Activated T-cell treated with anti-CD3 and anti-CD28 coated beads, Interleukin-2, amount 50 U/mL, for 48 hours (primary cell): Measurements from ENCODE around the gene CT45A1.
"Not testable (repeated sequence)": the region's sequence is repeated elsewhere in the genome, so short reads cannot be mapped to it uniquely, and the experiment has no call there.

Experiments
- DNase-seq, 2 experiments: peaks; one replicate each; pipeline ENCODE4 v3.0.0-alpha.2; 2020

CT45A1 gene, protein sequence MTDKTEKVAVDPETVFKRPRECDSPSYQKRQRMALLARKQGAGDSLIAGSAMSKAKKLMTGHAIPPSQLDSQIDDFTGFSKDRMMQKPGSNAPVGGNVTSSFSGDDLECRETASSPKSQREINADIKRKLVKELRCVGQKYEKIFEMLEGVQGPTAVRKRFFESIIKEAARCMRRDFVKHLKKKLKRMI

DNA sequence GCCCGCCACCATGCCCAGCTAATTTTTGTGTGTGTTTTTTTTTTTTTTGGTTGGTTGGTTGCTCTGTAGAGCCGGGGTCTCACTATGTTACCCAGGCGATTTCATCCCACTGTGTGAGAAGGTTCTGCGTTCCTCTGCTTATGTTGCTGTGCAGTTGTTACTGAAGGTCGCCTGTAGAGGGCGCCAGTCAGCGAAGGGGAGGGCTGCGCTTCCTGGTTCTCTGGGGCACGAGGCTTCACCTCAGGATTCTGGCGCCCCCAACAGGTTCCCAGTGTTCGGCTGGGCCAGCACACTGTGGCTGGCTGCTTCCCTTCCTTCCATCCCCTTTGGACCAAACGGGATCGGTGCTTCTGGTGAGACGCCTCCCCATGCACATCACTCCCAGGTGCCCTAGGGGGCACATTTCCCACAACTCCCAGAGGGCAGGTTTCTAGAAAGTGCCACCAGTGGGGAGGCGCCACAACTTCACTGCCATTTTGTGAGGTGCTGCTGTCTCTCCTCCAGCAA is at the start of gene CT45A1:
Gene CT45A1, plus strand, starts transcription at position 457 of the 507 bp plus-strand sequence. CDS start 5,302 bp downstream, outside the sequence.
- peak; percentile 62 to 65 for DNase-seq

DNA sequence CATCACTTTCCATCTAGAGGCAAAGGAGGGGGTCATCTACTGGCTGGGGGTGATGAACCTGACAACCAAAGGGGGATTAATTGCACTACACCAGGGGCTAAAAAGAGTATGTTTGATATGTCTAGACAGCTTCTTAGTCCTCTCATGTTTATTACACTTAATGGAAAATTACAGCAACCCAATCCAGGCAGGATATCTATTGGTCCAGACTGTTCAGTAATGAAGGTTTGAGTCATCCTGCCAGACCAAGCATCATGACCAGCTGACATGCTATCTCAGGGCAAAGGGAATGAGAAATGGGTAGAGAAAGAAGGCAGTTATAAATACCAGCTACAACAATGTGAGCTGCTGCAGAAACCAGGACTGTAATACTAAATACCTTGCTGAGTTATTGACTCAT is 40.5 kb upstream of the CT45A1 start:
- DNase-seq, result not testable (repeated sequence)

DNA sequence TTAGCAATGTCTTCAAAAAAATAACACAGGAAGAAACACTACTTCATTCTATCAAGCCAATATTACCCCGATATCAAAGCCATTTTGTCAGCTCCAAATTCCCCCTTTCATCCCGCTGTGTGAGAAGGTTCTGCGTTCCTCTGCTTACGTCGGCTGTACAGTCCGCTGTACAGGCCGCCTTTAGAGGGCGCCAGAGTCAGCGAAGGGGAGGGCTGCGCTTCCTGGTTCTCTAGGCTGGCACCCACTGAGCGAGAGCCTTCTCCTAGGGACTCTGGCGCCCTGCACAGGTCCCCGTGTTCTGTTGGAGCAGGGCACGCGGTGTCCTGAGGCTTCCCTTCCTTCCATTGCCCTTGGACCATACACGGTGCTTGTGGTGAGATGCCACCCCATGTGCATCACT is 25.3 kb upstream of the CT45A1 start:
- peak; percentile 23 to 29 for DNase-seq

DNA sequence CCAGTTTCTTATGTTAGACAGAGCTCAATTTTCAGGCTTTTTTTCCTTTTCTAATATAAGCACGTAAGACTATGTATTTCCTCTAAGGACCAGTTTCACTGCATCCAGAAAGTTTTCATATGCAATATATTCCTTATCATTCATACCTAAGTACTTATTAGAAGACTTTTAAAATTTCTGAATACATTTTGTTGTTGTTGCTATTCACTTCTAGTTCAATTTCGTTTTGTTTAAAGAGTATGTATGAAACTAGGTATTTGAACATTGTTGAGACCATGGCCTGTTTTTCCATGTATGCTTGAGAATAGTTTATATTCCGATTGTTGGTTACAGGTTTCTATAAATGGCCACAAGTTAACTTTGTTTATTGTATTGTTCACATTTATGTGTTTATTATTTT is 18.0 kb upstream of the CT45A1 start:
- no peak for DNase-seq

DNA sequence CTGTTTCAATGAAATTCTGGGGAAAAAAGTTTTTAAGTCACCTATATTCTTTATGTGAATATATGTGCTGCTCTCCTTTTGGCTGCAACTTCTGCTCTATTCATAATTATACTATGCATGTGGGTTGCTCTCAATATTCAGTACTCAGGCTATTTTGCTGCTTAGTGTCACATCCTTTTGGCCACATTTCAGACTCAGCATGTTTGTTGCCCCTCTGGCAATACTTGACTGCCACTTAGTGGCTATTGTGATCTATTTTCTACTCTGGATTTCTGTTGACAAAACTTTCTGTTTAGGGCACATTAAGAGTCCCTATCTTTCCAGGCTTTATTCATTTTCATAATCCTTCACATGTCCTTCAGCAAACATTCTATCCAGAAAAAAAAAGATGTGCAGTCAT is 15.8 kb upstream of the CT45A1 start:
- no peak for DNase-seq

DNA sequence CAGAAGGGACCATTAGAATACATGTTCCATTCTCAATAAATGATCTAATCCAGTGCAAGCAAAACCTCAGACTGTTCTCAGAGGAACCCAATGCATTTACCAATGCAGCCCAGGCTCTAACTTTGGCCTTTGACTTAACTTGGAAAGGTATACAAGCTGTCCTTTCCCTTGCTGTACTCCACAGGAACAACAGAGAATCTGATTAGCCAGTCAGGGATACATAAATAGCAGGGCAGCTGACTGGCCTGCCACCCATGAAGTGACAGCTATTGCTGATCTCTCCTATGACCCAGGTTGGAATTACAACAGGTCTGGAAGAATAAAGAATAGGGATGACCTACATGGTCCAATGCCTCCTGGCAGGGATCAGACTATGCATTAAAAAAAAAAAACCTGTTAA is 14.5 kb upstream of the CT45A1 start:
- DNase-seq, result no peak

DNA sequence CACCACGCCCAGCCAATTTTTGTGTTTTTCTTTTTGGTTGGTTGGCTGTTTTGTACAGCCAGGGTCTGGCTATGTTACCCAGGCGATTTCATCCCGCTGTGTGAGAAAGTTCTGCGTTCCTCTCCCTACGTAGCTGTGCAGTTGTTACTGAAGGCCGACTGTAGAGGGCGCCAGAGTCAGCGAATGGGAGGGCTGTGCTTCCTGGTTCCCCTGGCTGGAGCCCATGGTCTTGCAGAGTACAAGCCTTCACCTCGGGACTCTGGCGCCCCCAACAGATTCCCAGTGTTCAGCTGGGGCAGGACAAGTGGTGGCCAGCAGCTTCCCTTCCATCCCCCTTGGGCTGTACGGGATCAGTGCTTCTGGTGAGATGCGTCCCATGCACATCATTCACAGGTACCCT is 5.6 kb upstream of the CT45A1 start:
- DNase-seq, result peak; percentile 57 to 65

DNA sequence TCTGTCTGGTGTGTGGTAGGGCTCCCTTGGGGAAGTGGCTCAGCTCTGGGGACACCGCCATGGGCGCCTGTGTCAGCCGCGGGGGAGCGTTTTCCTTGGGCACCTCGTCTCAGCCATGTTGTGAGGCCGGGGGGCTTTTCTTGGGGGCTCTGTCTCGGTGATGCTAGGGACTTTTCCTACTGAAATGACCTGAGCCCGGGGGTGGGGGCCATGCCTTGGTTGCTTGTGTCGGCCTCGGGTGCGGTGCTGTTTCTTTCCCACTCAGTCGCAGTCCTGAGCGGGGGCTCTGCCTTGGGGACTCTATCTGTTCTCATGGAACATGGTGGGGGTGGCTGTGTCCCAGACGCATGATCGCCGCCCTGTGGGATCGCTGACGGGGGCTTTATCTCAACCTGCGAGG is 356 bp downstream of the CT45A1 start:
- no peak for DNase-seq

DNA sequence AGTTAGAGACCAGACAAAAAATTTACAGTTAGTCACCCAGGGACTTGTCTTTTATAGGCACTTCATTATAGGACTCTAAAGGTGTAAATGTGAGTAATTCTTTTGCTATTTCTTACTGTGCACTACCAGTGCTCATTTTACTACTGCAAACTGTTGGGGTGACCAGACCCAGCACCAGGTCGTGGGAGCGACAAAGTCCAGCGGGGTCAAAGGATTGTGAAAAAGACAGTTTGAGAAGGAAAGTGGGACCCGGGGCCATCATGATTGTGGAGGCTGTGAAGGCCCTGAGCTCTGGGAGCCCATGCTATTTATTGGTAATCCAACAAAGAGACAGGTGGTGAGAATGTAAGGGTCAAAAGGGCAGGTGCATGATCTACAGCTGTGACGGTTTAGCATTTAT is 21.2 kb downstream of the CT45A1 start:
- not testable (repeated sequence) for DNase-seq

DNA sequence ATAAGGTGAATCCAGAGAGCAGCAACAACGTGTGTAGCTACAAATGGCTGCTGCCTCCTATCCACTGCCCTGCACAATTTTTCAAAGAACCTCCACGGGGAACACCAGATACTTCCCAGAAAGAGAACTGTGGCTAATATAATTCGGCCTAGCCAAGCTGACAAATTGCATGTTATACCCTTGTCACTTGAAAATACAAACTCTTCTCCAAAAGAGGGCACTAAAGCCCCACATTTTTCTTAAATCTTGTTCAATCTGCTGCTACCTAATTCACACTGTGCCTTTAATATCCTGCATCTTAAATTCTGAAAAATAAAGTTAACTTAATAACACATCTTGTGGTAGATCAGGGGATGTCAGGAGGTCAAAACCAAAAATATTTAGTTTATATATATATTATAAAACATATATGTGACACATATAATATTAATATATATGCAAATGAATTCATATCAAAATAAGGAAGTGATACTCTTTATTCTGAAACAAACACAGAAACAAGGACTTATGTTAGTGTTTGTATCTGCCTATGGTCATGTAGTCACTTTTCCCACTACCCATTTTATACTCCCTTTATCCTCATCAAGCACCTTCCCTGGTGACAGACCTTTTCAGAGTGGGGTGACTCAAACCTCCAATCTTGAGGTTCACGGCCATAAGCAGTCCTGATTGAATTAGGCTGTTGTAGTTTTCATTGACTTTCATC is 24.1 kb downstream of the CT45A1 start:
- no peak for DNase-seq

DNA sequence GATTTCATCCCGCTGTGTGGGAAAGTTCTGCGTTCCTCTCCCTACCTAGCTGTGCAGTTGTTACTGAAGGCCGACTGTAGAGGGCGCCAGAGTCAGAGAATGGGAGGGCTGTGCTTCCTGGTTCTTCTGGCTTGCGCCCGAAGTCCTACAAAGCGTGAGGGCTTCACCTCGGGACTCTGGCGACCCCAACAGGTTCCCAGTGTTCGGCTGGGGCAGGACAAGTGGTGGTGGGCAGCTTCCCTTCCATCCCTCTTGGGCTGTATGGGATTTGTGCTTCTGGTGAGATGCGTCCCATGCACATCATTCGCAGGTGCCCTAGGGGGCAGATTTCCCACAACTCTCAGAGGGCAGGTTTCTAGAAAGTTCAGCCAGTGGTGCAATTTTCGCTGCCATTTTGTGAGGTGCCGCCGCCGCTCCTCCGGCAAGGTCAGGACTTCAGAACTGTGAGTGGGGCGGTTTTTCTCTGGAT is 27.3 kb downstream of the CT45A1 start:
- DNase-seq, result peak; percentile 70 to 71

DNA sequence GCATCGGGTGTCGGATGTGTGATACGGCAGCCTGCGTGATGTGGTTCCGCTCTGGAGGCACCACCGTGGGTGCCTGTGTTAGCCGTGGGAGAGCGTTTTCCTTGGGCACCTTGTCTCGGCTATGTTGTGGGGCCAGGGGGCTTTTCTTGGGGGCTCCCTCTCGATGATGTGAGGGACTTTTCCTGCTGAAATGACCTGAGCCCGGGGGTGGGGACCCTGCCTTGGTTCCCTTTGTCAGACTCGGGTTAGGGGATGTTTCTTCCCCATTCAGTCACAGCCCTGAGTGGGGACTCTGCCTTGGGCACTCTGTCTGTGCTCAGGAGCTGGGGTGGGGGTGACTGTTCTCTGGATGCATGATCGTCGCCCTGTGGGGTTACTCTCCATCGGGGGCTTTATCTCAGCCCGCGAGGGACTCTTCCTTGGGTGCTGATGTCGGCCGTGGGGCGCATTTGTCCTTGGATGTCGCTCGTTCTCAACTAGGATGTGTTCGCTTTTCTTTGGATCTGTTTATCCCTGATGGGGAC is 27.8 kb downstream of the CT45A1 start:
- no peak for DNase-seq

DNA sequence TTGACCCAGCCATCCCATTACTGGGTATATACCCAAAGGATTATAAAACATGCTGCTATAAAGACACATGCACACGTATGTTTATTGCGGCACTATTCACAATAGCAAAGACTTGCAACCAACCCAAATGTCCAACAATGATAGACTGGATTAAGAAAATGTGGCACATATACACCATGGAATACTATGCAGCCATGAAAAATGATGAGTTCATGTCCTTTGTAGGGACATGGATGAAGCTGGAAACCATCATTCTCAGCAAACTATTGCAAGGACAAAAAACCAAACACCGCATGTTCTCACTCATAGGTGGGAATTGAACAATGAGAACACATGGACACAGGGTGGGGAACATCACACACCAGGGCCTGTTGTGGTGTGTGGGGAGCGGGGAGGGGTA is 31.3 kb downstream of the CT45A1 start:
- not testable (repeated sequence) for DNase-seq

DNA sequence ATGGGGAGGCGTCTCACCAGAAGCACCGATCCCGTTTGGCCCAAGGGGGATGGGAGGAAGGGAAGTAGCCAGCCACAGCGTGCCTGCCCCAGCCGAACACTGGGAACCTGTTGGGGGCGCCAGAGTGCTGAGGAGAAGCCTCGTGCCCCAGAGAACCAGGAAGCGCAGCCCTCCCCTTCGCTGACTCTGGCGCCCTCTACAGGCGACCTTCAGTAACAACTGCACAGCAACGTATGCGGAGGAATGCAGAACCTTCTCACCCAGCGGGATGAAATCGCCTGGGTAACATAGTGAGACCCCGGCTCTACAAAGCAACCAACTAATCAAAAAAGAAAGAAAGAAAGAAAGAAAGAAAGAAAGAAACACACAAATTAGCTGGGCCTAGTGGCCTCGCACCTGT is 54.7 kb downstream of the CT45A1 start, which contains the start of gene CT45A3:
Gene CT45A3, minus strand, starts transcription at position 101 of the 400 bp plus-strand sequence. CDS start 3,747 bp downstream, outside the sequence.
- not testable (repeated sequence) for DNase-seq
